ENCODE results near the gene RPS5. TPM values are rescaled to one million over a fixed set of nuclear protein-coding genes. Genes with fewer than 3 reads are reported as not detected.

Gene RPS5
- total RNA-seq, 1 experiment from 2014 or later = 1,249 TPM

- H3K4me1 ChIP-seq (ENCODE audit: insufficient read depth, low read length, poor library complexity, severe bottlenecking) = peaks cover 4% of the 10 kb centered on the region
- H3K4me3 ChIP-seq (ENCODE audit: low read depth, low read length, poor library complexity, severe bottlenecking) = peak overlapping the region; percentile 94
- H3K36me3 ChIP-seq (ENCODE audit: insufficient read depth, low read length, poor library complexity, severe bottlenecking) = no peaks in the 10 kb centered on the region
- peak overlapping the region; percentile 91 for H3K27ac ChIP-seq (ENCODE audit: low read depth, low read length, poor library complexity, severe bottlenecking)
- TSS peak; percentile 40 for BruUV-seq (replicated peaks)
- DNase-seq (ENCODE audit: low spot score) = peak; percentile 59
- CTCF ChIA-PET = no interaction called here
- POLR2A ChIA-PET (ENCODE audit: low non-redundant PET) = interaction anchor here (0.6 kb wide), 1 partner anchor 22 kb away, joined by 3 read pairs; the partner anchor contains the start of gene RPS5
- TF ChIP-seq CTCF (conservative IDR thresholded peaks at IDR 0.05; ENCODE audit: low read depth, low read length) (no peak), EZH2 (IDR thresholded peaks at IDR 0.05; ENCODE audit: borderline replicate concordance, low read depth, low read length, poor library complexity, severe bottlenecking) (no peak)
- H3K27me3 ChIP-seq (replicated peaks; ENCODE audit: insufficient read depth, low read depth, low read length, poor library complexity) = no peaks in the 10 kb centered on the region
- intact Hi-C loops (cut with micrococcal nuclease; ENCODE audit: unreplicated experiment) = no loop called here
- peaks cover 5% of the 10 kb centered on the region for H3K9me3 ChIP-seq (ENCODE audit: low read depth, low read length, poor library complexity, severe bottlenecking)
Observed at GRCh38 chr19:58409010-58409790, 22.1 kb downstream of the RPS5 start.

DNA sequence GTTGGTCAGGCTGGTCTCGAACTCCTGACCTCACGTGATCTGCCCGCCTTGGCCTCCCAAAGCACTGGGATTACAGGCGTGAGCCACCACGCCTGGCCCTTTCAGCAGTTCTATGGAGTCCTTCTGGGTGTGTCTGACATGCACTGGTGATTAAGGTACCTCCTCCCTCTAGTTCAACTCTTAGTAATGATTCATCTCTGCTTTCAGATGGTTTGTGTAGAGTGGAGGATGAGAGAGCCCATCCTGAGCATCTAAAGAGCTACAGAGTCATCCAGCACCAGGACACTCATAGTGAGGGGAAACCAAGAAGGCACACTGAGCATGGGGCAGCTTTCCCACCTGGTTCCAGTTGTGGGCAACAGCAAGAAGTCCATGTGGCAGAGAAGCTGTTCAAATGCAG lies 29.5 kb downstream of the RPS5 start:
- Histone ChIP-seq H3K4me1 (ENCODE audit: insufficient read depth, low read length, poor library complexity, severe bottlenecking) (no peaks in the 10 kb centered on the region), H3K4me3 (ENCODE audit: low read depth, low read length, poor library complexity, severe bottlenecking) (no peak overlapping the region), H3K36me3 (ENCODE audit: insufficient read depth, low read length, poor library complexity, severe bottlenecking) (peaks cover 63% of the 10 kb centered on the region), H3K9me3 (ENCODE audit: low read depth, low read length, poor library complexity, severe bottlenecking) (peaks cover 50% of the 10 kb centered on the region), H3K27me3 (replicated peaks; ENCODE audit: insufficient read depth, low read depth, low read length, poor library complexity) (no peaks in the 10 kb centered on the region), H3K27ac (ENCODE audit: low read depth, low read length, poor library complexity, severe bottlenecking) (no peak overlapping the region)
- ChIA-PET POLR2A (ENCODE audit: low non-redundant PET) (no interaction called here), CTCF (no interaction called here)
- TF ChIP-seq CTCF (conservative IDR thresholded peaks at IDR 0.05; ENCODE audit: low read depth, low read length) (no peak), EZH2 (IDR thresholded peaks at IDR 0.05; ENCODE audit: borderline replicate concordance, low read depth, low read length, poor library complexity, severe bottlenecking) (no peak)
- intact Hi-C loops (cut with micrococcal nuclease; ENCODE audit: unreplicated experiment) = no loop called here
- BruUV-seq (replicated peaks) = no TSS peak
- DNase-seq (ENCODE audit: low spot score) = no peak

- Histone ChIP-seq H3K36me3 (ENCODE audit: insufficient read depth, low read length, poor library complexity, severe bottlenecking) (peaks cover 65% of the 10 kb centered on the region), H3K4me1 (ENCODE audit: insufficient read depth, low read length, poor library complexity, severe bottlenecking) (no peaks in the 10 kb centered on the region)
- CTCF ChIA-PET = no interaction called here
Observed at GRCh38 chr19:58417071-58417470, 30.0 kb downstream of the RPS5 start.

More at GRCh38 chr19:58417071-58417470, 30.0 kb downstream of the RPS5 start:
- no peak for TF ChIP-seq CTCF (conservative IDR thresholded peaks at IDR 0.05; ENCODE audit: low read depth, low read length)
- TF ChIP-seq EZH2 (IDR thresholded peaks at IDR 0.05; ENCODE audit: borderline replicate concordance, low read depth, low read length, poor library complexity, severe bottlenecking) = no peak
- H3K27me3 ChIP-seq (replicated peaks; ENCODE audit: insufficient read depth, low read depth, low read length, poor library complexity) = no peaks in the 10 kb centered on the region
- H3K27ac ChIP-seq (ENCODE audit: low read depth, low read length, poor library complexity, severe bottlenecking) = no peak overlapping the region
- DNase-seq (ENCODE audit: low spot score) = no peak
- BruUV-seq (replicated peaks) = no TSS peak
- intact Hi-C loops (cut with micrococcal nuclease; ENCODE audit: unreplicated experiment) = no loop called here
- peaks cover 50% of the 10 kb centered on the region for H3K9me3 ChIP-seq (ENCODE audit: low read depth, low read length, poor library complexity, severe bottlenecking)
- POLR2A ChIA-PET (ENCODE audit: low non-redundant PET) = no interaction called here
- H3K4me3 ChIP-seq (ENCODE audit: low read depth, low read length, poor library complexity, severe bottlenecking) = no peak overlapping the region
